MCF 10A (cell line): ENCODE data around the gene CCDC97. TPM values are rescaled to one million over a fixed set of nuclear protein-coding genes. Genes with fewer than 3 reads are reported as not detected.
A peak's percentile ranks its signal among the peaks of the same experiment; 100 is the strongest.

ENCODE experiments used
- BruUV-seq: library from RNA; stranded (reverse); fragments of 400-500 nt; replicated peaks from 2 replicates; lab custom pipeline; 2021; lab: Mats Ljungman, UMichigan
- CTCF ChIA-PET: fragments of 300-600 bp; sonication (Branson Sonifier 250); formaldehyde crosslinking; extraction: SDS; loops from one replicate; lab custom pipeline; 2021; ENCODE audit warnings: antibody characterized with exemption, inconsistent platforms; lab: Yijun Ruan, JAX
- POLR2A ChIA-PET: fragments of 300-600, 350-650 bp; sonication (Branson Sonifier 250); formaldehyde crosslinking; extraction: SDS; loops from one replicate; lab custom pipeline; 2020; ENCODE audit warnings: antibody characterized with exemption, inconsistent platforms; lab: Yijun Ruan, JAX
- DNase-seq: peaks from one replicate; pipeline ENCODE4 v3.0.0-alpha.2; 2018; ENCODE audit not compliant: unreplicated experiment
- H3K27ac Mint-ChIP-seq: one replicate; pipeline ENCODE4 v1.8.0; 2022; ENCODE audit warnings: mild to moderate bottlenecking, low read depth, mixed read lengths; ENCODE audit not compliant: unreplicated experiment
- H3K27me3 Mint-ChIP-seq: one replicate; pipeline ENCODE4 v1.8.0; 2022; ENCODE audit warnings: mixed read lengths; ENCODE audit not compliant: insufficient read depth, unreplicated experiment
- H3K36me3 Mint-ChIP-seq: one replicate; pipeline ENCODE4 v1.8.0; 2022; ENCODE audit warnings: mild to moderate bottlenecking, moderate library complexity, mixed read lengths; ENCODE audit not compliant: insufficient read depth, unreplicated experiment
- H3K4me1 Mint-ChIP-seq: one replicate; pipeline ENCODE4 v1.8.0; 2022; ENCODE audit warnings: mixed read lengths; ENCODE audit not compliant: insufficient read depth, unreplicated experiment
- H3K4me3 Mint-ChIP-seq: one replicate; pipeline ENCODE4 v1.8.0; 2022; ENCODE audit warnings: mild to moderate bottlenecking, moderate library complexity, mixed read lengths; ENCODE audit not compliant: unreplicated experiment
- H3K9me3 Mint-ChIP-seq: one replicate; pipeline ENCODE4 v1.8.0; 2022; ENCODE audit warnings: mixed read lengths; ENCODE audit not compliant: unreplicated experiment
- intact Hi-C: fragments of 100-400 bp; cut with micrococcal nuclease; formaldehyde crosslinking; loops from 2 replicates; pipeline ENCODE4 v1.14.1; 2022
- total RNA-seq: library from RNA; stranded (reverse); gene quantifications from 2 replicates; pipeline ENCODE4 v1.2.3, GENCODE V29; 2022
- TF ChIP-seq, protein P1 (sequence below): fragments of 200-600 bp; IDR thresholded peaks from one replicate; pipeline ENCODE4 v1.8.0; 2022; ENCODE audit warnings: antibody characterized with exemption, mild to moderate bottlenecking; ENCODE audit not compliant: unreplicated experiment

CCDC97 gene
- total RNA-seq, 1 experiment from 2014 or later = 25.0 TPM

DNA sequence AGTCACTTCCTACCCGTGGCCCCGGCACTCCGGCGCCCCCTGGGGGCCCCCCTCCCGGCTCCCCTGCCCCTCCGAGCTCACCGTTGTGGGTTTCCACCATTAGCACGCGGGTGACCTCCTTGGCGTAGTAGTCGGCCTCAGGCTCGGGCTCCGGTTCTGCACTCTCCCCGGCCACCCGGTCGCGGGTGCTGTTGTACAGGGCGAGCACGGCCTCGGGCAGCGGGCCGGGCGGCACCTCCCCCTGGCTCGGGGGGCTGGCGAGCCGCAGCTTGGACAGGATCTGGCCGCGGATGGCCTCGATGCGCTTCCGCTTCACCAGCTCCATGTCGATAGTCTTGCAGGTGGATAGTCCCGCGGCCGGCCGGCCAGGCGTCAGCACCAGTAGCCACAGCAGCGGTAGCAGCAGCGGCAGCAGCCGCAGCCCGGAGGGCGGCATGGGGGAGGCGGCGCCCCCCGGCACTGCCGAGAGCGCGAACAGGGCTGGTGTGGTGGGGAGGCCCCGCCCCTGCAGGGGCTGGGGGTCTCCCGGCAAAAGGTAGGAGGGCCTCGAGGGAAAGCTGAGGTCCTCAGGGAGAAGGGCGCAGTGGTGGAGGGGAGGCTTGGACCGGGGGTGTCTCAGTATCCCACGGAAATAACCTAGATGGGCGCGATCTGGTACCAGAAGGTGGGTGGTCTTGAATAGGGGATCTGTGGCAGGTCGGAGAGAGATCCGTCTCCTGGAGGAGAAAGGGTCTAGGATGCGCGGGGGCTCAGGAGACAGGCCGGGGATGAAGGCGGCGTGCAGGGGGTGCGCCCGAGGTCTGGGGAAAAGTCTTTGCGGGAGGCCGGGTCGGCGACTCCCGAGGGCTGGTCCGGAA is 42.9 kb downstream of the CCDC97 start:
- H3K27ac Mint-ChIP-seq = no peak overlapping the region
- BruUV-seq = no TSS peak

DNA sequence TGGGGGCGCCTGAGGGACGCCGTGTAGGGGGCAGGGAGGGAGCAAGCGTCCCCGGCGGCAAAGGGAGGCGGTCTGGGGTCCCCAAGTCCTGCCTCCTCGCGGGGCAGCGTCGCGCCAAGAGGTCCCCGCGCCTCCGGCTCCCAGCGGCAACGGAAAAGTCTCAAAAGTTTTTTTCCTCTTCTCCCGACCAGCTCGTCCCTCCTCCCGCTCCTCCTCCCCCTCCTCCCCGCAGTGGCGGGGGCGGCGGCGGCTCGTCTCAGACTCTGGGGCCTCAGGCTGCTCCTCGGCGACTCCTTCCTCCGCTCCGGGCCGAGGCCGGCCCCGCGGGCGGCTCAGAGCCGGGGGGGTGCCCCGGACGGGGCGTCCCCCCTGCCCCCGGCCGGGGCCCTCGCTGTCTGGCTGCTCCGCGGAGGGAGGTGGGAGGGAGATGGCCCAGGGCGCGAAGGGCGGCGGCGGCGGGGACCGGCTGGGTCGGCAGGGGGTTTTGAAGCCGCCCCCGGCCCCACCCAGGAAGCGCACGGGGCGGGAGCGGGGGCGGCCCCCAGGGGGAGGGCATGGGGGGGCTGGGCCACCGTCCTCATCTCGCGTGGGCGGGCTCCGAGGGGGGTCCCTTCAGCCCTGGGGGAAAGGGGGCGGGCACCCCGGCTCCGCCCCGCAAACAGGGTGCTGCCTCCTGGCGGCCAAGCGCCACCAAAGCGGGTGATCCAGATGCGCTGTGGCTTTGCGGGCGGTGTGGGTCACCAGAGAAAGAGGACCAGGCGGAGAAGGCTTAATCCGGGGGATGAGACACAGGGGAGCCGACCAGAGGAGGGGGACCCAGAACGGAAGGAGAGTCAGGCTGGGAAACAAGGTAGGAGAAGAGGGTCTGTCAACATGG is 43.7 kb downstream of the CCDC97 start, which contains the start of gene TGFB1:
Gene TGFB1 (minus strand): TSS at position 457 of the 877 bp plus-strand sequence. CDS start 878 bp downstream, outside the sequence.
- ChIA-PET CTCF (interaction anchor here (0.8 to 5.2 kb wide), 4 partner anchors 11 to 53 kb away, joined by 4 to 34 read pairs (median 6); partner anchors contain the start of gene B9D2), POLR2A (interaction anchor here (0.9 to 3.4 kb wide), 6 partner anchors 10 to 90 kb away, joined by 4 to 41 read pairs (median 15); partner anchors contain the start of genes B9D2 and CCDC97)
- H3K4me1 Mint-ChIP-seq = peaks cover 24% of the 10 kb centered on the region
- intact Hi-C loops = loop anchor here (1.0 to 5.0 kb wide), 5 partner anchors 27 to 149 kb away; partner anchors contain the start of genes BCKDHA, CCDC97, EXOSC5 and HNRNPUL1
- peak within 1 kb of the TSS; percentile 98 for H3K4me3 Mint-ChIP-seq
- DNase-seq = peak; percentile 84
- no peak within 1 kb of the TSS for H3K27ac Mint-ChIP-seq
- no peaks in the 10 kb centered on the region for H3K27me3 Mint-ChIP-seq
- peaks cover 9% of the 10 kb centered on the region for H3K36me3 Mint-ChIP-seq
- no peaks in the 10 kb centered on the region for H3K9me3 Mint-ChIP-seq
- TF ChIP-seq, protein P1, sequence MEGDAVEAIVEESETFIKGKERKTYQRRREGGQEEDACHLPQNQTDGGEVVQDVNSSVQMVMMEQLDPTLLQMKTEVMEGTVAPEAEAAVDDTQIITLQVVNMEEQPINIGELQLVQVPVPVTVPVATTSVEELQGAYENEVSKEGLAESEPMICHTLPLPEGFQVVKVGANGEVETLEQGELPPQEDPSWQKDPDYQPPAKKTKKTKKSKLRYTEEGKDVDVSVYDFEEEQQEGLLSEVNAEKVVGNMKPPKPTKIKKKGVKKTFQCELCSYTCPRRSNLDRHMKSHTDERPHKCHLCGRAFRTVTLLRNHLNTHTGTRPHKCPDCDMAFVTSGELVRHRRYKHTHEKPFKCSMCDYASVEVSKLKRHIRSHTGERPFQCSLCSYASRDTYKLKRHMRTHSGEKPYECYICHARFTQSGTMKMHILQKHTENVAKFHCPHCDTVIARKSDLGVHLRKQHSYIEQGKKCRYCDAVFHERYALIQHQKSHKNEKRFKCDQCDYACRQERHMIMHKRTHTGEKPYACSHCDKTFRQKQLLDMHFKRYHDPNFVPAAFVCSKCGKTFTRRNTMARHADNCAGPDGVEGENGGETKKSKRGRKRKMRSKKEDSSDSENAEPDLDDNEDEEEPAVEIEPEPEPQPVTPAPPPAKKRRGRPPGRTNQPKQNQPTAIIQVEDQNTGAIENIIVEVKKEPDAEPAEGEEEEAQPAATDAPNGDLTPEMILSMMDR = peak; percentile 92
- TSS peak; percentile 86 for BruUV-seq

More for the DNA sequence above, 42.9 kb downstream of the CCDC97 start:
- H3K4me1 Mint-ChIP-seq = peaks cover 24% of the 10 kb centered on the region
- peak overlapping the region; percentile 98 for H3K4me3 Mint-ChIP-seq
- intact Hi-C loops = loop anchor here (2.0 to 5.0 kb wide), 4 partner anchors 26 to 91 kb away; partner anchors contain the start of genes BCKDHA, CCDC97, EXOSC5 and HNRNPUL1
- peaks cover 17% of the 10 kb centered on the region for H3K36me3 Mint-ChIP-seq
- POLR2A ChIA-PET = interaction anchor here (0.7 to 3.4 kb wide), 12 partner anchors 11 to 89 kb away, joined by 3 to 41 read pairs (median 6); partner anchors contain the start of genes B9D2, CCDC97 and HNRNPUL1
- TF ChIP-seq, protein P1 = peak; percentile 56
- no peaks in the 10 kb centered on the region for H3K27me3 Mint-ChIP-seq
- CTCF ChIA-PET = interaction anchor here (0.6 to 5.2 kb wide), 6 partner anchors 11 to 1464 kb away, joined by 3 to 34 read pairs (median 4); partner anchors contain the start of gene B9D2
- DNase-seq = peak; percentile 74
- no peaks in the 10 kb centered on the region for H3K9me3 Mint-ChIP-seq

DNA sequence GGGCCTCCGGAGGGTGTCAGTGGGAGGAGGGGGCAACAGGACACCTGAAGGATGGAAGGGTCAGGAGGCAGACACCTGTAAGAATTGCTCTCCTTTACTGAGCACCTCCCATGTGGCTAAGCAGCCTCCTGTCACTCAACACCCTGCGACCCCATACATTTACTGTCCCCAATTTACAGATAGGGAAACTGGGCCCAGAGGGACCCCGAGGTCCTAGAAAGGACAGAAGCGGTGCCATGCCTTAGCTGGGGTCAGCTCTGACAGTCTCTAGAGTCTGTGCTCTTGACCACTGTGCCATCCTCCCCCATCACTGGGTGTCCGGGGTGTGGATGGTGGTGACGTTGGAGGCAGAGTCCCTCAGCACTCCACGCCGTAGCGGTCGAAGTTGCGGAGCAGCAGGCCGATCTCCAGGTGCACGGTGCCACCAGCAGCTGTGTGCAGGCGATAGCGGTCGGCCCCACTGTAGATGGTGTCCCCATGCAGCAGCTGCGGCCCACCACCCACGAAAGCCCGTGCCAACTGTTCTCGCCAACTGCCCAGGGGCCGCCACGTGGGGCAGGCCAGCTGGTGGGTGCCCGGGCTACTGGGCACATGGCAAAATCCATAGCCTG is 44.5 kb downstream of the CCDC97 start:
- no TSS peak for BruUV-seq
- H3K27me3 Mint-ChIP-seq = no peaks in the 10 kb centered on the region
- no peak for DNase-seq
- peaks cover 6% of the 10 kb centered on the region for H3K36me3 Mint-ChIP-seq
- peaks cover 24% of the 10 kb centered on the region for H3K4me1 Mint-ChIP-seq
- H3K4me3 Mint-ChIP-seq = peak overlapping the region; percentile 98
- no peaks in the 10 kb centered on the region for H3K9me3 Mint-ChIP-seq
- TF ChIP-seq, protein P1 = no peak
- ChIA-PET CTCF (interaction anchor here (1.1 to 5.2 kb wide), 4 partner anchors 10 to 92 kb away, joined by 3 to 34 read pairs (median 6); partner anchors contain the start of gene B9D2), POLR2A (no interaction called here)
- intact Hi-C loops = loop anchor here (1.0 to 5.0 kb wide), 4 partner anchors 42 to 150 kb away; partner anchors contain the start of genes BCKDHA, CCDC97, EXOSC5 and HNRNPUL1
- H3K27ac Mint-ChIP-seq = no peak overlapping the region
